Stimulated activated CD8-positive, alpha-beta memory T cell treated with anti-CD3 and anti-CD28 coated beads, Interleukin-4, amount 100 ng/mL, for 48 hours (primary cell): ENCODE measurements around the gene SLC8A3.

Experiments
- DNase-seq: peaks from one replicate; pipeline ENCODE4 v3.0.0-alpha.2; 2020

The SLC8A3 gene

GRCh38 chr14:70022771-70023445 lies 165.8 kb downstream of the SLC8A3 start:
- no peak for DNase-seq

GRCh38 chr14:70021548-70022220 lies 167.1 kb downstream of the SLC8A3 start:
- no peak for DNase-seq

GRCh38 chr14:70020352-70021170 lies 168.2 kb downstream of the SLC8A3 start:
- DNase-seq, result no peak

- no peak for DNase-seq
Observed at GRCh38 chr14:70019695-70020094, 169.1 kb downstream of the SLC8A3 start.

- DNase-seq, result no peak
Observed at GRCh38 chr14:70018713-70019211, 170.0 kb downstream of the SLC8A3 start.

GRCh38 chr14:70018230-70018629 lies 170.5 kb downstream of the SLC8A3 start:
- no peak for DNase-seq

GRCh38 chr14:70014406-70015095 lies 174.2 kb downstream of the SLC8A3 start:
- DNase-seq, result no peak

GRCh38 chr14:70013271-70013873 lies 175.4 kb downstream of the SLC8A3 start:
- DNase-seq, result peak; percentile 77

GRCh38 chr14:70011708-70012107 lies 177.0 kb downstream of the SLC8A3 start:
- no peak for DNase-seq

- no peak for DNase-seq
Observed at GRCh38 chr14:70011098-70011497, 177.7 kb downstream of the SLC8A3 start.

- no peak for DNase-seq
Observed at GRCh38 chr14:70009961-70010360, 178.8 kb downstream of the SLC8A3 start.

GRCh38 chr14:70008284-70009262 lies 180.2 kb downstream of the SLC8A3 start:
- DNase-seq, result no peak

- no peak for DNase-seq
Observed at GRCh38 chr14:70006699-70007098, 182.1 kb downstream of the SLC8A3 start.

GRCh38 chr14:70005281-70005805 lies 183.4 kb downstream of the SLC8A3 start:
- no peak for DNase-seq

- no peak for DNase-seq
Observed at GRCh38 chr14:70004791-70005190, 184.0 kb downstream of the SLC8A3 start.

GRCh38 chr14:70002589-70003346 lies 186.0 kb downstream of the SLC8A3 start:
- no peak for DNase-seq

GRCh38 chr14:70000601-70001000 lies 188.2 kb downstream of the SLC8A3 start:
- DNase-seq, result no peak

GRCh38 chr14:69999261-69999674 lies 189.5 kb downstream of the SLC8A3 start:
- no peak for DNase-seq

GRCh38 chr14:69997849-69998248 lies 190.9 kb downstream of the SLC8A3 start:
- DNase-seq, result no peak

- no peak for DNase-seq
Observed at GRCh38 chr14:69996216-69996615, 192.5 kb downstream of the SLC8A3 start.
